Keratinocyte (primary cell): ENCODE data around the gene TNFAIP2.

Experiments used
- EZH2 ChIP-seq: IDR thresholded peaks from one replicate; pipeline ENCODE4 v1.6.1; 2012; ENCODE audit warnings: inconsistent platforms, mild to moderate bottlenecking, low read length, moderate library complexity
- TF ChIP-seq, protein P1 (sequence below), 3 experiments: IDR thresholded peaks in 1 of 3; conservative IDR thresholded peaks in 1 of 3; optimal IDR thresholded peaks in 1 of 3; 2 replicates in 2 of 3; 3 replicates in 1 of 3; pipeline versions ENCODE3 to v1.5.1; 2011; ENCODE audit warnings: low read length in 3 of 3, mild to moderate bottlenecking in 3 of 3, moderate library complexity in 2 of 3, control low read depth in 1 of 3, inconsistent platforms in 1 of 3; ENCODE audit not compliant: insufficient read depth in 2 of 3; ENCODE audit errors: extremely low read depth in 1 of 3

DNA sequence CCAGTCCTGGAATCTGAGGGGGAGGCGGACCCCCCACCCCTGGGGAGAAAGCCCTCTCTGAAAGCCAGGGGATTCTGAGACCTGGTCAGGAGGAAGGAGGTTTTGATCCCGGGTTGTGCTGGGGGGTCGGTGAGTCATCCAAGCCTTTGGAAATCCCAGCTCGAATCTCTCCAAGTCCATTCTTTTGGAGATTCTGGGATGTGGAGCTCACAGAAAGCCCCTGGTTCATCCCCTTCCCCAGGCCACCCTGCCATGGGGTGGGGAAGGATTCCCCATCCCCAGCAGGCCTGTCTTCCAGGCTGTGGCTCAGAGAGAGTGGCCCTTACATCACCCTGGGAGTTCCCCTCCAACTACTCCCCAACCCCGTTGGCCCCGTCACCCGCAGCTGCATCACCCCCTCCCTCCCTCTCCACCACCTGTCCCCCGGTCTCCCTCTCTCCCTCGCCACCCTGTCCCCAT, 14.5 kb upstream of the TNFAIP2 start:
- TF ChIP-seq, protein P1, sequence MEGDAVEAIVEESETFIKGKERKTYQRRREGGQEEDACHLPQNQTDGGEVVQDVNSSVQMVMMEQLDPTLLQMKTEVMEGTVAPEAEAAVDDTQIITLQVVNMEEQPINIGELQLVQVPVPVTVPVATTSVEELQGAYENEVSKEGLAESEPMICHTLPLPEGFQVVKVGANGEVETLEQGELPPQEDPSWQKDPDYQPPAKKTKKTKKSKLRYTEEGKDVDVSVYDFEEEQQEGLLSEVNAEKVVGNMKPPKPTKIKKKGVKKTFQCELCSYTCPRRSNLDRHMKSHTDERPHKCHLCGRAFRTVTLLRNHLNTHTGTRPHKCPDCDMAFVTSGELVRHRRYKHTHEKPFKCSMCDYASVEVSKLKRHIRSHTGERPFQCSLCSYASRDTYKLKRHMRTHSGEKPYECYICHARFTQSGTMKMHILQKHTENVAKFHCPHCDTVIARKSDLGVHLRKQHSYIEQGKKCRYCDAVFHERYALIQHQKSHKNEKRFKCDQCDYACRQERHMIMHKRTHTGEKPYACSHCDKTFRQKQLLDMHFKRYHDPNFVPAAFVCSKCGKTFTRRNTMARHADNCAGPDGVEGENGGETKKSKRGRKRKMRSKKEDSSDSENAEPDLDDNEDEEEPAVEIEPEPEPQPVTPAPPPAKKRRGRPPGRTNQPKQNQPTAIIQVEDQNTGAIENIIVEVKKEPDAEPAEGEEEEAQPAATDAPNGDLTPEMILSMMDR (optimal IDR thresholded peaks at IDR 0.05 in 1 of 3, IDR thresholded peaks at IDR 0.05 in 1 of 3, conservative IDR thresholded peaks at IDR 0.05 in 1 of 3; ENCODE audit: extremely low read depth in 1 of 3, insufficient read depth in 2 of 3, low read length in 3 of 3), result no peak
- TF ChIP-seq EZH2, result no peak
